Stimulated activated CD8-positive, alpha-beta memory T cell treated with anti-CD3 and anti-CD28 coated beads, Interleukin-4, amount 100 ng/mL, for 48 hours (primary cell): ENCODE data around the gene PJA1.
A peak's percentile ranks its signal among the peaks of the same experiment; 100 is the strongest.

Experiments used
- DNase-seq: peaks from one replicate; pipeline ENCODE4 v3.0.0-alpha.2; 2020

Gene PJA1, protein sequence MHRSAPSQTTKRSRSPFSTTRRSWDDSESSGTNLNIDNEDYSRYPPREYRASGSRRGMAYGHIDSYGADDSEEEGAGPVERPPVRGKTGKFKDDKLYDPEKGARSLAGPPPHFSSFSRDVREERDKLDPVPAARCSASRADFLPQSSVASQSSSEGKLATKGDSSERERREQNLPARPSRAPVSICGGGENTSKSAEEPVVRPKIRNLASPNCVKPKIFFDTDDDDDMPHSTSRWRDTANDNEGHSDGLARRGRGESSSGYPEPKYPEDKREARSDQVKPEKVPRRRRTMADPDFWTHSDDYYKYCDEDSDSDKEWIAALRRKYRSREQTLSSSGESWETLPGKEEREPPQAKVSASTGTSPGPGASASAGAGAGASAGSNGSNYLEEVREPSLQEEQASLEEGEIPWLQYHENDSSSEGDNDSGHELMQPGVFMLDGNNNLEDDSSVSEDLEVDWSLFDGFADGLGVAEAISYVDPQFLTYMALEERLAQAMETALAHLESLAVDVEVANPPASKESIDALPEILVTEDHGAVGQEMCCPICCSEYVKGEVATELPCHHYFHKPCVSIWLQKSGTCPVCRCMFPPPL

DNA sequence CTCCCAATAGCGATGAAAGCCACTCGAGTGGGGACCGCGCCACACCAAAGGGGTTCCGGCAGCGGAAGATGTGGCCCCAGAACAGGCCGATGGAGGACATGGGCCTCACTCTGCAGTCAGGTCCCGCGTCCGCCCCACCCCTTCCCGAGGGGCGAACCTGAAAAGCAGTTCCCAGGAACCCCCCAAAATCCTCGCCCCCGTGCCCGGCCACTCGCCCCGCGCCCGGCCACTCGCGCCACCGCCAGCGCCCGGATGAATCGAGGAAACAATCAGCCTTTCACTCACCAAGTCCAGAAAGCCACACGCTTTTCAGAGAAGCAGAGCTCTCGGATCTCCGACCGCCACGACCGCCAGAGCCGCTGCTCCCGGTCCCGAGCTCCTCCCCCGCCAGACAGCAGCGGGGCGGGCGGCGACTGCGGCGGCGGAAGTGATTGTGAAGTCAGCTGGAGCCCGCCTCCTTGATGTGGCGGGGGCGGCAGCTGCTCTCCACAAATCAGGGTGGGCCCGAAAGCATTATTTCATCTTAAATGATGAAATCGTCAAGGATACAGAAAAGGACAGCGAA is at the start of gene PJA1:
Gene PJA1, minus strand, starts transcription at position 367 of the 565 bp plus-strand sequence. CDS start 2,380 bp downstream, outside the sequence.
- peak; percentile 73 for DNase-seq

DNA sequence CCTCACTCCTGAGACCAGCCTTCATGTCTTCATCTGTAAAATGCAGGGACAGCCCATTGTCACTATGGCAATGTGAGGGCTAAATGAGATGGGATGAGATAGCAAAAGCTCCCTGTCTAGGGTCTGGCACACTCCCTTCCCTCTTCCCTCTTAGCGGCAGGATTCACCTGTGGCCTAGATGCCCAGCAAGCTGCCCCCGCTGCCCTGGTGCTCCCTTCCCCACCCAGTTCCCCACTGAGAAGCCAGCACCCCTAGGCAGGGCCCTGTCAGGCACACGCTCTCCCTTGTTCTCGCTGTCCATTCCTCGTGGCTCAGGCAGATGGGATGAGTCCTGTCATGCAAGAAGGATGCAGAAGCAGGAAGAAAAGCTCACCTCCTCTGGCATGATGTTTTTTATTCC is 49.2 kb upstream of the PJA1 start:
- no peak for DNase-seq

DNA sequence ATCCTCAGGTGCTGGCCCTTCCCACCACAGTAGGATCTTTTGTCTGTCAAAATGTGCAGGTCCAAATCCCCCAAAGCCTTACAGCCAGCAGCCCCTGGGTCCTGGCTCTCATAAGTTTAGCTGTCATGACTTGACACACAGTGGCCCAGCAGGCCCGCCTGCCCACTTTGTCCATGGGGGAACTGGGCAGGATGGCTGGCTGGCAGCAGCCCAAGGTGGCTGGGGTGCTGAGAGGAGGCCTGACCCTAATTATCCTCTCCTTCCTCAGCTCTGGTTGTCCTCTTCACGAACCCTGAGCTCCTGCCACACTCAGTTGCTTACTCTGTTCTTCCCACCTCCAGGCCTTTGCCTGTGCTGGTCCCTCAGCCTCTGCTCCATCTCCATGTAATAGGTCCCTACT is 46.4 kb upstream of the PJA1 start:
- no peak for DNase-seq

DNA sequence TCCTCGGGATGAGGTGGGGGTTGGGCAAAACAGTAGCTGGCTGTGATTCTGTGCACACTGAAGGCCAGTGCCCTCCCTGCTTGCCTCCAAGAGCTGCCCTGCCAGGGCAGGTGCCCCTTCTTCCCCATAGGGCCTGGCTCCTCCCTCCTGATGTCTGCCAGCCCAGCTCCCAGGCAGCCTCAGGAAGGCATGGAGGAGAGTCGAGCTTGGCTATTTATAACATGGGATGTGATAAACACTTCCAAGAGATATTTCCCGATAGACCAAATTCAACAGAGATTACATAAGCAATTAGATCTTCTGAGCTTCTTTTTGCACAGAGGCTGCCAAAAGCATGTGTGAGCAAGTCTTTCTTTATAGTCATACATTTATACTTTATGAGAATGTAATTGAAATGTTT is 45.3 kb upstream of the PJA1 start:
- DNase-seq, result no peak

DNA sequence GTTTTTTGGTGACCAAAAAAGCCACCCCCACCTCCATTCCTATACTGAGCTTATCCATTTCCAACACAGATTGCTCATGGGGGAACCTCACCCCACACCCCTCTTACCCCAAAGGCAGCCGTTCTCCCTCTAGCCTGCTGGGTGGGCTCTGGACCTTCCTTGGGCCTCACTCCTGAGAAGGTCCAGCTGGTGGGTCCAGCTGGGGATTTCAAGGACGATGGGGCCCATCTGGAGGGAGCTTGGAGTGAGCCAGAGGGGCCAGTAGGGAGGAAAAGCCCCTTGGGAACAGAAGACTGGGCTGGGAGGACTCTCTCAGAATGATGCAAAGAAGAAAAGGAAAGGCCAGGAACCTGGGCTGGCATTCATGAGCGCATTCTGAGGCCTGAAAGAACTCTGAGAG is 42.0 kb upstream of the PJA1 start:
- no peak for DNase-seq

DNA sequence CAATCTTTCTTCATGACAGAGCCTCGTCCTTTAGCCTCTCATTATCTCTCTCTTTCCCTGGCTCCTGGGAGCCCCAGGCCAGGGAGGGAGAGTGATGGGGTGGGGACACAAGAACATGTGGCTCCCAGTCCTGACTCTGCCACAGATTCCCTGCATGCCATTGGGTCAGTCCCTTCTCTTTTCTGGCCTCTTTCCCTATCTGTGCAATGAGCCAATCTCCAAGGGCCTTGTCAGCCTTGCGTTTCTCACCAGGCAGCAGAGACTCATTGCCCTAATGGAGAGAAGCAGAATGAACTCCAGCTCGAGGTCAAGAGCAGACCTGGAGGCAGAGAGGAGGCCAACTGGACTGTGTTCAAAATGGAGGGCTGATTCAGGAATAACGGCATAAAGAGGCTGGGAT is 38.4 kb upstream of the PJA1 start:
- no peak for DNase-seq

DNA sequence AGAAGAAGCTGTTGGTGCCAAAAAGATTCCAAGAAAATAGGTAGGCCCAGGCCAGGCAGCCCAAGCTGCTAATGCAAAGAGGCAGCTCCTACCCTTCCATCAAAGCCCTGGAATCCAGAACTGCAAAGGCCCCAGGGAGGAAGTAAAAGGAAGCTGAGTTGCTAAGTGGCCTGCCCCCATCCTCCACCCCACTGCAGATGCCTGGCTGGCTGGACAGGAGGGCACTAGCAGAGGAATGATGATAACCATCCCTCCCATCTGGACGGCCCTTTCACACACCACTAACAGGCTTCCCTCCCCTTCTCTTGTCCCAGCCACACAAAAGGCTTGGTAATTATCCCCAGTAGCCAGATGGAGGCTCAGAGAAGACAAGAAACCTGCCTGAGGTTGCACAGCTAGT is 32.4 kb upstream of the PJA1 start:
- no peak for DNase-seq

DNA sequence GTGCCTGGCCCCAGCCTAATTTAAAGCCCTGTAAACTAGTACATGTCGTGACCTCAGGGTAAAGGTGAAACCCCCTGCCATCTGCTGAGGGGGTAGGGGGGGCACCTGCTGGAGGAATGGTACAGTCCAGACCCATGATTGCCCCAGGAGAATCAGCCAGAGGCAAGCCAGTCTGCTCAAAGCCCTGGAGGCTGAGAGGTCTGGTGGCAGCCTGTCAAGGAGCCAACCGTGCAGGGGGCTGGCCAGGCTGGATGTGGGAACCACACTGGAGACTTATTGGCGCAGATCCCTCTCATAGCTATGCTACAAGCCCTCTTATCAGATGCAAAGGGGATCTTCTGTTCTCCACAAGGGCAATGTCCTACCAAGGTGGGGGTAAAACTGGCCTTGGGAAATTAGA is 31.4 kb upstream of the PJA1 start:
- no peak for DNase-seq

DNA sequence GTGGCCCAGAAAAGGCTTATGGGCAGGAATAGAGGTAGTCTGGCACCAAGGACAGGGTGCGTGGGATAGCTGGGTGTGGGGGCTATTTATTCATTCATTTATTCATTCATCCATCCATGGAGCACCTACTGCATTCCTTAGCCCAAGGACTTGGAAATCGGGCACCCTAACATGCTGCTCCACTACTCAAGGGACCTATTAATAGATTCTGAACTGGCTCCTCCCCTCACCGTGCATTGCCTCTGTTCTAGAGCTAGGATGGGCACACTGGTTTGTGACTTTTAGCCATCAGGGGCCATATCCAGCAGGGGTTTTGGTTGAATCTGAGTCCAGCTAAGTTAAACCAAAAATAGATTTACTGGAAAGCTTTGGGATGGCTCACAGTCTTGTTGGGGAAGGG is 30.6 kb upstream of the PJA1 start:
- no peak for DNase-seq

DNA sequence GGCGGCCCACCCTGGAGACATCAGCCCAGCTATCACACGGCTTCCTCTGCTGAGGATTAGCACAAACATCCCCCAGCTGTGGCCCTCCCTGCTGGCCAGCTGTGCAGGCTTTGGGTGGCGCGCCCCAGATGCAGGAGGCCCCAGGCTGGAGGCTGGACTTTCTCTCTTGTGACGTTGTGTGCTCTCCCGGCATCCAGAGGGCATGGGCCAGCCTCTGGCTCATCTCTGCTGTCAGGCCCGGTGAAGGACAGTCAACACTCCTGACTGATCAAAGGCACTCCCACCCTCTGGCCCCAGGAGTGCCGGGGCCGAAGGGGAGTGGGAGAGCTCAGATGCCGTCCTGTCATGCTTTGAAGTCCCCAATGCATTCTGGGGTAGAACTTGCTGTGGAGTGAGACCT is 29.9 kb upstream of the PJA1 start:
- DNase-seq, result no peak

DNA sequence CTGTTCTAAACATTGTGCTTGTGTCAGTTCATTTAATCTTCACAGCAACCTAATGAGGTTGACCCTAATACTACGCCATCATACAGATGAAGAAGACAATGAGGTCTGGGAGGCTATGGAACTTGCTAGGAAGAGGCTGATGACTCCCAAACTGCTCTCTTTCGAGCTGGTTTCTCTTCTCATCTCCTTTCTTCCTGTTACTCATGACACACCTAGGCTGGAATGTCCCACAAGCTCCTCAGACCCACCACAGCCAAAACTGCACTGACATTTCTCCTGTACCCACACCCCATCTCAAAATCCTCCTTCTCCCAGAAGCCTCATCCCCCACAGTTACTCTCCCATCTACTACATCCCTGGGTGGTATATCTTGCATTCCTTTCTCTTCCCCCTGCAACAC is 27.4 kb upstream of the PJA1 start:
- no peak for DNase-seq

DNA sequence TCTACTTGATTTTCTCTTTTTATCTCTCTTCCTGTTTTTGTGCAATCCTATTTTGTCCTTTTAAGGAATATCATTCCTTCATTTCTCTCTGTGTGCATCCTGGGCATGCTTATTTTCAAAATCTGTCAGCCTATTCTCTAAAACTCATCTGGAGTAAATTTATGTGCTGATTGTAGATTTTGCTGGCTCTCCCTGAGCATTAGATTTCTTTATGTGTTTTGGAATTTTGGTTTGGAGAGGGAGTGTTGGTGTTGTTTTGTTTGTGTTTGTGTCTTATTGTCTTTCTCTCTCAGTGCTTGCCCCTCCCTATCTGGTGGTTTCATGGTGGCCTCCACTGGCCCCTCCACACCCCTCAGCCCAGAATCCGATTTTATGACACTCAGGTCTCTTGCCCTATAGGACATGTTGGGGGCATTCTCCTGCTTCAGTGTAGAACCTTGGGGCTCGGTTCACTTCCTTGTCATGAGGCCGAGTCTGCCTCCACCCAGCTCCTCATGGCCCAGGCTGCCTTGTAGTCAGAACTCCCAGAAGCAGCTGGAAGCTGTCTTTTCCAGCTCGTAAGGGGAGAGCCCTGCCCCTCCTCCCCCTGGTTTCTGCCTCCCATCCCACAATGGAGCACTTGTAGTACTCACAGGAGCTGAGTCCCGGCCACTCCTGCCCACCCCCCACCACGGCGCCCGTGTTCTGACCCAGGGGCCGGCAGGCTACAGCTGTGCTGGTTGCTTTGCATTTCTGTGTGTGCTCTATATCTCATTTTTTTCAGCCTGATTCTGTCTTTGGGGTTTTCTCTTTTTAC is 24.5 kb upstream of the PJA1 start:
- DNase-seq, result no peak

DNA sequence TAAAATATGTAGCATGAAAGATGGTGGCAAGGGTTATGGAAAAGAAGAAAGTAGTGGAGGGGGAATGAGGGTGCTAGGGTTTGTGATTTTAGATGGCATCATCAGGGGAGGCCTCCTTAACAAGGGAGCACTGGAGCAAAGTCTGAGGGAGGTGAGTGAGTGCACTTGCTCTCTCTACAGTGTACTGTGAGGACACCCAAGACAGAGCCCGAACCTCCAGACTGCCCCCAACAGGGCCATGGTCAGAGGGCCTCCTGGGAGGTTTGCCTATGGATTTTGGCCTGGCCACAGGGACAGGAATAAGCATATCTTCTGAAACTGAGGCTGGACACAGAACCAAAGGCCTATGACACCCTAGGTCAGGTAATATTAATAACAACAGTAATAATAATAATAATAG is 21.4 kb upstream of the PJA1 start:
- DNase-seq, result no peak

DNA sequence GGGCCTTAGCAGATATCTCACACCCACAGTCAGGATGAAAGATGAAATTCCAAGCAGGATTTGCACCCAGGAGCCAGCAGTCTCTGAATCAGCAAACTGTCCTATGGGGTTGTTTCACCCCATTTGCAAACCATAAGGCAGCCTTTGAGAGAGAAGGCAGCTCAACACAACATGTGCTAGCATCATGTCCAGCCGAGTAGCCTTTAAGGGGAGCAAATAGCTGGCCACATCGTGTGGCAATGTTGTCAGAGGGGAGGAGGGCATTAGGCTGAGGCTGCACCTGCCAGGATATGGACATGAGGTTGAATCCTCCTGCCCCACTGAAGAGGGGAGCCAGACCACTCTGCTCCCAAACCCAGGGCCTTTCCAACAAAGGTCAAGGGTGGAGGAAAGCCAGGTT is 20.6 kb upstream of the PJA1 start:
- DNase-seq, result no peak

DNA sequence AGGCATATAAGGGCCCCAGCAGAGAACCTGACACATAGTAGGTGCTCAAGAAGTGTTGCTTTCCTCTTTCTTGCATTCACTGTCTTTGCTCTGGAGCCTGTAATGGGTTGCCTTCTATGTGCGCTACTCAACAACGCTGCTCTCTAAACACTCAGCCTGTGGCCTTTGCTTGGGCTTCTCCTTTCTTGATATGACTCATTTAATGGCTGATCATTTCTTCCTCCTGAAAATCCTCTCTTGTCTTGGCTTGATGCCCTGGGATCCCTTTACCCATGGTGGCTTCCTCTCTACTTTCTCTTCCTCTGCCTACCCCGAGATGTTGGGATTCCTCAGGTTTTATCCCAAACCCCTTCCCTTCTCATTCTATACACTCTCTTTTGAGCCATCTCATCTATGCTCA is 19.9 kb upstream of the PJA1 start:
- DNase-seq, result no peak

DNA sequence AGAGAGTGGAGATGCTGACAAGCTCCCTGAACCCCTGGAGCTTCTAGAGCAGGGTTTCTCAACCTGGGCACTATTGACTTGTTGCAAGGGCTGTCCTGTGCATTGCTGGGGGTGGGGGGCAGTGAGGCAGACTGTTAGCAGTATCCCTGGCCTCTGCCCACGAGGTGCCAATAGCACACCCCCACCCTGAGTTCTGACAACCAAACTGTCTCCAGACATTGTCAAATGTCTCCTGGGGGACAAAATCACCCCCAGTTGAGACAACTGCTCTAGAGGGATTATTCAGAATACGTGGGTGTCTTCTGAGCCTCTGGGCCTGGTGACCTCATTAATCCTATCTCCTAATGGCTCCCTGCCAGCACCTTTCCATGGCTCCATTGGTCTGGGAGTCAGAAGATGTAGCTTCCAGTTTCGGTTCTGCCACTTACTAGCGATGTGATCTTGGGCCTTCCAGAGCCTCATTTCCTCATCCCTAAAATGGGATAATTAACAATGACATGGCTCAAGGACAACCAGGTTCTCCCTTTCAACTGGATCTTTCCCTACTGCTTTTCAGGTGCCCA is 17.6 kb upstream of the PJA1 start:
- no peak for DNase-seq

DNA sequence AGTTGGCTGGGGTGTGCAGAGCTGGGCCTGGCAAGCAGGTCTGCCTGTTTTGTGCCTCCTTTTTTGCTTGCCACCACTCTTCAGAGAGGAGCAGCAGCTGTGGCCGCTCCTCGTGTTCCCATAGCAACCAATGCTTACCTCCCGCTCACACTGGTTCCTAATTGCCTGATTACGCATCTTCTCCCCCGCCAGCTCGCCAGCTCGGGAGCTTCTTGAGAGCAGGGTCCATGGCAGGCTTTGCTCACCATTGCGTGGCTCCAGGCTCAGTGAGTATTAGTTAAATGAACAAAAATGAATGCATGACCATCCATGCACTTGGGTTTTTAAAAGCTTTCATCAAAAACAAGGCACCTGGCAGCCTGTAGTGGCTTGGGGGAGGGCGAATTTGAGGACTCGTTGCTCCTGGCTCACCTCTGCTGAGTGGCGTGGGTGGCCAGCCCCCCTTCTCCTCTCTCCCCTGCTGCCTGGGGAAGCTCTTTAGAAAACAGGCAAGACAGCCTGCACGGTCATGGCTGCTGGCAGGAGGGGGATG is 14.2 kb upstream of the PJA1 start:
- no peak for DNase-seq

DNA sequence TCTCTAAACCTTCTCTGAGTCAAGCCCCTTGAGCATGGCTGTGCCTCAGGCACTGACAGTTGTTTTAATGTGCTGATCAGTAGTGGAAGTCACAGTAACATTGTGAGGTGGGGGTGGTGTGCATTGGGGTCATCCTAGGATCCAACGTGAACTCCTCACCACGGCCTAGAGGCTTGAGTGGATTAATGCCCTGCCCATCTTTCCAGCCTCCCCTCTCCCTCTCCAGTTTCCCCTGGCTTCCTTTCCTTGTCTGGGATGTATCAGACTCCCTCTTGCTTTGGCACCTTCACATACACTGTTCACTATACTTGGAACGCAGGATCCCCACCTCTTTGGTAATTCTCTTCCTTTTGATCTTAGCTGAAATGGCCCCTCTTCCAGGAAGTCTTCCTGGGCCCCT is 13.3 kb upstream of the PJA1 start:
- DNase-seq, result no peak

DNA sequence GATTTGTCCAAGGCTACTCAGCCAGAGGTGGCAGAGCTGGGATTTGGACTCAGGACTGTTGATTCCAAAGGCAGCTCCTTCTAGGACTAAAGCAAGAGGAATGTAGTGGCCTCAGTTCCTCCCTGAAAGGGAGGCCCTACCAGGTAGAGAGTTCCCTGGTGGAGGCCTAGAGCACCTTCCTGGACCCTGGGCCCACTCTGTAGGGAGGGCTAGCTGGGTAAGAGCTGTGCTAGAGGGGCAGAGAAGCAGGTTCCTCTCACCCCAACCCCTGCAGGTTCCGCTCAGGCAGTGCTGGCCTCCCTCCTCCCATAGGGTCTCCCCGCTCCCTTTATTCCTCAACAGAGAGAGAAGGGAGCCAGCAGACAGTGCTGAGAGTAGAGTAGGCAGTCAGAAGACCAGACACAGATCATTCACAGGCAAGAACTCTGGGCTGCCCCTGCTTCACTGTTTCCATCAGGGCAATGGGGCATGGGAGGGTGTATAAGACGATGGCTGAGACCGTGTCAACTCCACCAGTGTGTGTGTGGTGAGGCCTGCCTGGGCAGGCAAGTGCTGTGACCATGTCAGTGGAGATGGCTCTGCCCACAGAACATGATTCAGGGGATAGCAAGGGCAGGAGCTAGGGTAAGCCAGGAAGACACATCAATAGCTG is 12.4 kb upstream of the PJA1 start:
- no peak for DNase-seq

DNA sequence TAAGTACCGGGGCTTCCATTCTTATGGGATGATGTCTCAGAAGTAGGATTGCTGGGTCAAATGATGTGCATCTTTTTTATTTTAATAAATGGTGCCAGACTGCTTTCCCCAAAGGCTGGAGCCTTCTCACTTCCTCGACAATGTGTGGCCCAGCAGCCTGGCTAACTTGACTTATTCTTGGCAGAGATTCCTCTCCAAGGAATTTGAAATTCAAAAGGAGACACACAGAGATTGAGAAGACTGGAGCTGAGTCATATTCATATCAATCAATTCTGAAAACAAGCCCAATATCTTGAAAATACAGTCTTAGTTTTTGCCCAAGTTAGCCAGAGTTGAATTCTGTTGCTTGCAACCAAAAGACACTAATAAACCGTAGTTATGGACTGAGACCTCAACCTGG is 10.8 kb upstream of the PJA1 start:
- no peak for DNase-seq

DNA sequence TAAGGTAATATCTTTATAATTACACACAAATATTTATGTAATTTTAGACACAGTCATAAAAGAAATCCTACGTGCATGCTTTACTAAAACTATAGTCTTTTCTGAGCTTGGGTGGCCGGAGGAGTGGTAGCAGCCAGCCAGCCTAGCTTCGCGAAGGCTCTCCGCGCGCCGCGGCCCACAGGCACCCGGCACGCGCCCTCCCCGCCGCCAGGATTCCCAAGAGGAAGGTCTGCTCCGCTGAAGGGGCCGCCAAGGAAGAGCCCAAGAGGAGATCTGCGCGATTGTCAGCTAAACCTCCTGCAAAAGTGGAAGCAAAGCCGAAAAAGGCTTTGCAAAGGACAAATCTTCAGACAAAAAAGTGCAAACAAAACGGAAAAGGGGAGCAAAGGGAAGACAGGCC is 8.7 kb upstream of the PJA1 start:
- DNase-seq, result no peak

DNA sequence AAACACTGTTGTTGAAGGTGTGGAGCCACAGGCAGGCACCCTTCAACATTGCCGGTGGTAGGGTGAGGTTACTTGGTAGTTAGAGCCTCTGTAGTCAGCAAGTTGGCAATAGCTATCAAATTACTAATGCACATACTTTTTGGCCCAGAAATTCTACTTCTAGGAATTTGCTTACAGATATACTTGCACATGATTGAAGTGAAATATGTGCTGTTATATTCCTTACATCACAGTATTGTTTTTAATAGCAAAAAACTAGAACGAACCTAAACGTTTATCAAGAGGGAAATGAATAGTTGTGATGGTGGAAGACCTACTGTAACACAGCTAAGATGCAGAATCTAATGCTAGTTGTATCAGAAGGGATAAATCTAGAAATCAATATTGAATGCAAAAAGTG is 7.7 kb upstream of the PJA1 start:
- no peak for DNase-seq

DNA sequence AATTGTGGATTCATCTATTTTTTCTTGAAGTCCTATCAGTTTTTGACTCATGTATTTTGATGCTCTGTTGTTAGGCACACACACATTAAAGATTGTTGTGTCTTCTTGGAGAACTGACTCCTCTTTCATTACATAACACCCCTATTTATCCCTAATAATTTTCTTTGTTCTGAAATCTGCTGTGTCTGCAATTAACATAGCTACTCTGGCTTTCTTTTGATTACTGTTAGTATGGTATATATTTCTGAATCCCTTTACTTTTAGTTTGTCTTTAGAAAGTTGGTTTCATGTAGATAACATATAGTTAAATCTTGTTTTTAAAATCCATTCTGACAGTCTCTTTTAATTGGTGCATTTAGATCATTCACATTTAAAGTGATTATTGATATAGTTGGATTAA is 5.1 kb upstream of the PJA1 start:
- DNase-seq, result no peak
